Activated T-cell treated with anti-CD3 and anti-CD28 coated beads, Interleukin-2, amount 50 U/mL, for 24 hours (primary cell): ENCODE results near the gene SPINK2.

ENCODE experiments used
- DNase-seq: peaks from one replicate; pipeline ENCODE4 v3.0.0-alpha.2; 2020
- H3K27ac Mint-ChIP-seq: 2 replicates; pipeline ENCODE4 v1.8.0; 2020; ENCODE audit warnings: mild to moderate bottlenecking, mixed read lengths
- H3K27me3 Mint-ChIP-seq: 2 replicates; pipeline ENCODE4 v1.8.0; 2020; ENCODE audit warnings: mixed read lengths
- H3K36me3 Mint-ChIP-seq: 2 replicates; pipeline ENCODE4 v1.8.0; 2020; ENCODE audit warnings: low read depth, mixed read lengths
- H3K4me1 Mint-ChIP-seq: 2 replicates; pipeline ENCODE4 v1.8.0; 2020; ENCODE audit warnings: low read depth, mixed read lengths
- H3K4me3 Mint-ChIP-seq: 2 replicates; pipeline ENCODE4 v1.8.0; 2020; ENCODE audit warnings: mild to moderate bottlenecking, moderate library complexity, mixed read lengths
- H3K9me3 Mint-ChIP-seq: 2 replicates; pipeline ENCODE4 v1.8.0; 2020; ENCODE audit warnings: mixed read lengths

The SPINK2 gene

GRCh38 chr4:56823933-56824600 is 2.6 kb upstream of the SPINK2 start:
- Mint-ChIP-seq H3K4me3 (no peak overlapping the region), H3K36me3 (no peaks in the 10 kb centered on the region), H3K4me1 (peaks cover 24% of the 10 kb centered on the region), H3K27ac (no peak overlapping the region), H3K27me3 (peaks cover 7% of the 10 kb centered on the region), H3K9me3 (no peaks in the 10 kb centered on the region)
- DNase-seq: no peak

GRCh38 chr4:56818797-56819196 is 2.7 kb downstream of the SPINK2 start:
- no peaks in the 10 kb centered on the region for H3K36me3 Mint-ChIP-seq
- H3K9me3 Mint-ChIP-seq: no peaks in the 10 kb centered on the region
- H3K4me3 Mint-ChIP-seq: no peak overlapping the region
- H3K27ac Mint-ChIP-seq: peak overlapping the region; percentile 20
- peaks cover 7% of the 10 kb centered on the region for H3K27me3 Mint-ChIP-seq
- H3K4me1 Mint-ChIP-seq: peaks cover 37% of the 10 kb centered on the region
- no peak for DNase-seq

- Mint-ChIP-seq H3K36me3 (no peaks in the 10 kb centered on the region), H3K4me3 (peak overlapping the region; percentile 15), H3K27me3 (peaks cover 7% of the 10 kb centered on the region), H3K27ac (peak overlapping the region; percentile 75), H3K9me3 (no peaks in the 10 kb centered on the region), H3K4me1 (peaks cover 37% of the 10 kb centered on the region)
- peak; percentile 54 for DNase-seq
Measured at GRCh38 chr4:56817840-56818491, 3.5 kb downstream of the SPINK2 start.

GRCh38 chr4:56806666-56807065 is 14.8 kb downstream of the SPINK2 start:
- H3K4me3 Mint-ChIP-seq: no peak overlapping the region
- H3K27me3 Mint-ChIP-seq: no peaks in the 10 kb centered on the region

GRCh38 chr4:56804551-56804950 is 16.9 kb downstream of the SPINK2 start:
- no peak for DNase-seq
- Mint-ChIP-seq H3K27me3 (no peaks in the 10 kb centered on the region), H3K4me1 (peaks cover 25% of the 10 kb centered on the region), H3K27ac (peak overlapping the region; percentile 3), H3K36me3 (no peaks in the 10 kb centered on the region), H3K4me3 (no peak overlapping the region), H3K9me3 (no peaks in the 10 kb centered on the region)

More at GRCh38 chr4:56806666-56807065, 14.8 kb downstream of the SPINK2 start:
- no peak overlapping the region for H3K27ac Mint-ChIP-seq
- DNase-seq: no peak
- H3K9me3 Mint-ChIP-seq: no peaks in the 10 kb centered on the region
- no peaks in the 10 kb centered on the region for H3K36me3 Mint-ChIP-seq
- peaks cover 15% of the 10 kb centered on the region for H3K4me1 Mint-ChIP-seq

DNA sequence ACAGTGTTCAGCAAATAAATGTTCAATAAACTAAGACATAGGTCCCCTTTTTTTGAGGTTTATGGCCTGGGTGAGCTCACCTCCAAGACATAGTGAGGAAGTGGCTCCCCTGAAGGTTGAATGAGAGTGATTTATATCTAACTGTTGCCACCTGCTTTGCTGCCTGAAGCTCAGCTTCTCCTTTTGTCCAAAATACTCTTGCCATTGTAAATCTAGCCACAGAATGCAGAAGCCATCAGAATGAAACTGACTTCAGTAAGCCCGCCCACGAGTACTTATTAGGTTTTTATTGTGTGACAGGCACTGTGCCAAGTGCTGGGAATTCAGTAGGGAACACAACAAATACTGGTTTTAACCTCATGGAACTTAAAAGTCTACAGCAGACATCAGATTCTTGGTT is 18.0 kb downstream of the SPINK2 start:
- no peaks in the 10 kb centered on the region for H3K27me3 Mint-ChIP-seq
- H3K9me3 Mint-ChIP-seq: no peaks in the 10 kb centered on the region
- H3K4me1 Mint-ChIP-seq: peaks cover 29% of the 10 kb centered on the region
- no peaks in the 10 kb centered on the region for H3K36me3 Mint-ChIP-seq
- no peak overlapping the region for H3K4me3 Mint-ChIP-seq
- H3K27ac Mint-ChIP-seq: no peak overlapping the region
- DNase-seq: no peak

DNA sequence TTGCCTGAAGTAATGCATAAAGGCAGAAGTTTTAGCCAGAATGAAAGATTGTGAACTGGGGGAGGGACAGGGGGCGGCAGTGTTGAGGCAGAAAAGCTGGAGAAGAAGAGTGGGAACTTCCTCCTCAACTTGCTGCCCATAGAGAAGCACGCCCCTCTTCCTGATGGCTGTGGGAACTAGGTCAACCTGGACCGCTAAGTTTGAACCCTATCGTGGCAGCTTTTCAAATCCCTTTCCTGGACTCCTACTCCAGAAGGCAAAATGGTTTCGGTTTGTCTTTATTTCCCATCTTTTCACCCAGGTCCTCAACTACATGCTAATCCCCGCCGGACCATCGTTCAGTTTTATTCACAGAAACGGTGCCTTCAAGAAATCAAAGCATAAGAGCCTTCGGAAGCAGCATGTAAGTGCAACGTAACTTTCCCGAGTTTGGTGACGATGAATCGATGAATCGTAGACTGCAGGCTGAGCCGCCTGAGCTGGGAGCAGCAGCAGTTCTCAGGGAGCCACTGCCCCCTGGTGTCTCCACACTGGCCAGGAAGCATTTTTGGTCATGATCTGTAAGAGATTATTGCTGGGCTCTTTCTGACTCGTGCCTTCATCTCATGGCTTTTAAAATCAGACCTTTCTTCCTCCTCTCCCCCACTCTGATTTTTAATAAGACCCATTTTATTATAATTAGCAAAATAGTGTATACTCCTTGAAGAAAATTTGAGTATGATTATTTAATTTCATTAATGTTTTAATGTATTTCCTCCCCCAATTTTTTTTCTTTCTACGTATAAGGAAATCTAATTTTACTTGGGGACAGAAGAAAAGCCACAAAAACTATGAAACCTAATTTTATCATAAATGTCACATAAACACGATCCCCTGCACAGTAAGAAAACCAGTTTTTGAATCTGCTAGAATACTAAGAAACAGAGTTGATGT is 21.4 kb downstream of the SPINK2 start:
- Mint-ChIP-seq H3K36me3 (no peaks in the 10 kb centered on the region), H3K4me1 (peaks cover 27% of the 10 kb centered on the region), H3K27me3 (no peaks in the 10 kb centered on the region), H3K4me3 (peak overlapping the region; percentile 83), H3K9me3 (no peaks in the 10 kb centered on the region), H3K27ac (peak overlapping the region; percentile 80)
- peak; percentile 87 for DNase-seq

- H3K27me3 Mint-ChIP-seq: no peaks in the 10 kb centered on the region
- H3K36me3 Mint-ChIP-seq: no peaks in the 10 kb centered on the region
- no peak for DNase-seq
- H3K9me3 Mint-ChIP-seq: no peaks in the 10 kb centered on the region
- H3K27ac Mint-ChIP-seq: no peak overlapping the region
- peak overlapping the region; percentile 83 for H3K4me3 Mint-ChIP-seq
- H3K4me1 Mint-ChIP-seq: peaks cover 22% of the 10 kb centered on the region
Measured at GRCh38 chr4:56799161-56799759, 22.2 kb downstream of the SPINK2 start.

DNA sequence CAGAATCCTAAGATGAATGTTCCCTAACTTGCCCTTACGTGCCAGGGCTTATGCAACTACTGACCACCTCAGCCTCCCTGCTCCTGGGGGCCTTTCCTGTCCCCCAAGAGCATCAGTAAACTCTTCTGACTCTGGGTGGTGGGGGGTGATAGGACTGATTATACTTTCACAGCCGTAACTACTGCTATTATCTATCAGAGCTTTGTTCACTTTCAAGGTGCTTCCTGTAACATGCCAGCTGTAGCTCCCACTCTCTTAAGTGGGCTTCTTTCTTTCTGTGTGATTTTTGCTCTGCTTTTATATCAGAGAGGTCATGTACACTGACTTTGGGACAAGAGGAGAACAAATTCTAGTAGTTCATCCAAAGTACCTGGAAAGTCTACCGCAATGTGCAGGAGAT is 25.3 kb downstream of the SPINK2 start:
- Mint-ChIP-seq H3K36me3 (no peaks in the 10 kb centered on the region), H3K27ac (no peak overlapping the region), H3K4me1 (peaks cover 14% of the 10 kb centered on the region), H3K27me3 (no peaks in the 10 kb centered on the region), H3K4me3 (no peak overlapping the region), H3K9me3 (no peaks in the 10 kb centered on the region)
- DNase-seq: no peak

GRCh38 chr4:56791316-56791715 is 30.2 kb downstream of the SPINK2 start:
- no peak overlapping the region for H3K4me3 Mint-ChIP-seq
- no peaks in the 10 kb centered on the region for H3K4me1 Mint-ChIP-seq
- no peaks in the 10 kb centered on the region for H3K9me3 Mint-ChIP-seq
- H3K27ac Mint-ChIP-seq: no peak overlapping the region
- H3K36me3 Mint-ChIP-seq: no peaks in the 10 kb centered on the region
- DNase-seq: no peak
- H3K27me3 Mint-ChIP-seq: no peaks in the 10 kb centered on the region

DNA sequence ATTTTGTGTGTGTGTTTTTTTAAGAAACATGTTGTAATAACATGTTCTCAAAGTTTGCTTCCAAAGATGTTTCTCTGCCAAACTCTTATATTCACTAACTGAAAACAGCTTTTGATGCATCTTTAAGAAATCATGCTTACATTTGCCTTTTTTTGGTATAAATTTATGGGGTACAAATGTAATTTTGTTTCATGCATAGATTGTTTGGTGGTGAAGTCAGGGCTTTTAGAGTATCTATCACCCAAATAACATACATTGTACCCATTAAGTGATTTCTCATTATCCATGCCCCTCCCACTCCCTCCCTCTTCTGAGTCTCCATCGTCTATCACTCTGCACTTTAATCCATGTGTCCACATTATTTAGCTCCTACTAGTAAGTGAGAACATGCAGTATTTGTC is 30.8 kb downstream of the SPINK2 start:
- no peaks in the 10 kb centered on the region for H3K36me3 Mint-ChIP-seq
- H3K27me3 Mint-ChIP-seq: no peaks in the 10 kb centered on the region
- no peak overlapping the region for H3K4me3 Mint-ChIP-seq
- H3K4me1 Mint-ChIP-seq: no peaks in the 10 kb centered on the region
- H3K27ac Mint-ChIP-seq: no peak overlapping the region
- H3K9me3 Mint-ChIP-seq: no peaks in the 10 kb centered on the region
- DNase-seq: no peak

DNA sequence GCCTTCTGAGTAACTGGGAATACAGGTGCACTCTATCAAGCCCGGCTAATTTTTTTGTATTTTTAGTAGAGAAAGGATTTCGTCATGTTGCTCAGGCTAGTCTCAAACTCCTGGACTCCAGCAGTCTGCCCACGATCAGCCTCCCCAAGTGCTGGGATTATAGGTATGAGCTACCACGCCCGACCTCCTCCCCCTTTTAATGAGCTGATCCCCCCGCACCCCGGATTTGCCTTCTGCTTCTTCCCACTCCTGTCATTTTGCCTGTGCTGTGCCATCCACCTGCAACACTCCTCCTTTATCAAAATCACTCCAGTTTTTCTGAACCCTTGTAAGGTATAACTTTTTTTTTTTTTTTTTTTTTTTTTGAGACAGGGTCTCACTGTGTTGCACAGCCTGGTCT is 33.4 kb downstream of the SPINK2 start:
- no peaks in the 10 kb centered on the region for H3K36me3 Mint-ChIP-seq
- H3K27ac Mint-ChIP-seq: no peak overlapping the region
- no peaks in the 10 kb centered on the region for H3K9me3 Mint-ChIP-seq
- no peak overlapping the region for H3K4me3 Mint-ChIP-seq
- no peaks in the 10 kb centered on the region for H3K4me1 Mint-ChIP-seq
- DNase-seq: no peak
- no peaks in the 10 kb centered on the region for H3K27me3 Mint-ChIP-seq

DNA sequence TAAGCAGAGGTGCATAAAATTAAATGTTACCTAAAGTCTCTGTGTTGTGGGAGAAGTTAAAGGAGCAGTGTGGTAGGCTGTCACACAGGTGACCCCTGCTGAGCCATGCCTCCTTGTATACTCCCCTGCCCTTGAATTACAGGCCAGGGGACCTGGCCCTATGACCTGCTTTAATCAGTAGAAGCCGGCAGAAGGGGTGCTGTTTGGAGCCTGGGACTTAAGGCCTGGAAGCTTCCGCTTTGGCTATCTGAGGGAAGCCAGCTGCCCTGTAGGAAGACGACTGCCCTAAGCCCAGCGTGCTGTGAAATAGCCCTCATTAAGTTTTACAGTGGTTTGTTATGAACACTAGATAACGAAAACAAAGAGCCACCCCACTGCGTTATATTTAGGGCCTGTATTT is 34.1 kb downstream of the SPINK2 start:
- no peaks in the 10 kb centered on the region for H3K27me3 Mint-ChIP-seq
- H3K36me3 Mint-ChIP-seq: no peaks in the 10 kb centered on the region
- no peak for DNase-seq
- no peaks in the 10 kb centered on the region for H3K9me3 Mint-ChIP-seq
- no peaks in the 10 kb centered on the region for H3K4me1 Mint-ChIP-seq
- no peak overlapping the region for H3K4me3 Mint-ChIP-seq
- no peak overlapping the region for H3K27ac Mint-ChIP-seq

GRCh38 chr4:56786955-56787354 is 34.5 kb downstream of the SPINK2 start:
- Mint-ChIP-seq H3K9me3 (no peaks in the 10 kb centered on the region), H3K27ac (no peak overlapping the region), H3K4me3 (no peak overlapping the region), H3K36me3 (no peaks in the 10 kb centered on the region), H3K27me3 (no peaks in the 10 kb centered on the region), H3K4me1 (no peaks in the 10 kb centered on the region)
- no peak for DNase-seq
